GM12873 (cell line): ENCODE results near the gene PLVAP.

Experiments
- TF ChIP-seq, protein P1 (sequence below): IDR thresholded peaks from 2 replicates; pipeline ENCODE4 v1.5.1; 2012; ENCODE audit warnings: low read depth, mild to moderate bottlenecking, moderate library complexity, low read length, control low read depth; ENCODE audit not compliant: insufficient read depth; ENCODE audit errors: missing control alignments

PLVAP gene

DNA sequence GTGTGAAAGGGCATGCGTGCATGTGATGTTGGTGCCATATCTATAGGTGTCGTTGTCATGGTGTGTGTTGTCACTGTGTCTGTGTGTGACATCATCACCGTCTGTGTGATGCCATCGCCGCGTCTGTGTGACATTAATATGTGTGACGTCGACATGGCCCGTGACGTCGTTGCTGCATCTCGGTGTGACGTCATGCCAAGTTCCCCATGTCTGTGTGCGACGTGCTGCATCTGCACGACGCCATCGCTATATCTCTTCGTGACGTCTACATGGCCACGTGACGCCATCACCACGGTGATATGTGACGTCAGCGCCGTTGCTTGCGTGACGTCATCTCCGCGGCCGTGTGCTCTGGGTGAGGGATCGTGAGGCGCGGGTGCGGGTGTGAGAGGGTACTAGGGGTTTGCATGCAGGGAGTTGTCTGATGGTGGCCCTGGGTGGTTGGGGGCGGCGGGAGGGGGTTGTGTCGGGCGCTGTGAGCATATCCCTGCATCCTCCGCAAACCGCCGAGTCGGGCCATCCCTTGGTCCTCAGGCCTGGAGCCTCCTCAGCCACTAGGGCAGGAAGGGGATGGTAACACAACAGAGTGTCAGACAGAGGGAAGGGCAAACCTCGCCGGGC lies 25.2 kb downstream of the PLVAP start:
- TF ChIP-seq, protein P1, sequence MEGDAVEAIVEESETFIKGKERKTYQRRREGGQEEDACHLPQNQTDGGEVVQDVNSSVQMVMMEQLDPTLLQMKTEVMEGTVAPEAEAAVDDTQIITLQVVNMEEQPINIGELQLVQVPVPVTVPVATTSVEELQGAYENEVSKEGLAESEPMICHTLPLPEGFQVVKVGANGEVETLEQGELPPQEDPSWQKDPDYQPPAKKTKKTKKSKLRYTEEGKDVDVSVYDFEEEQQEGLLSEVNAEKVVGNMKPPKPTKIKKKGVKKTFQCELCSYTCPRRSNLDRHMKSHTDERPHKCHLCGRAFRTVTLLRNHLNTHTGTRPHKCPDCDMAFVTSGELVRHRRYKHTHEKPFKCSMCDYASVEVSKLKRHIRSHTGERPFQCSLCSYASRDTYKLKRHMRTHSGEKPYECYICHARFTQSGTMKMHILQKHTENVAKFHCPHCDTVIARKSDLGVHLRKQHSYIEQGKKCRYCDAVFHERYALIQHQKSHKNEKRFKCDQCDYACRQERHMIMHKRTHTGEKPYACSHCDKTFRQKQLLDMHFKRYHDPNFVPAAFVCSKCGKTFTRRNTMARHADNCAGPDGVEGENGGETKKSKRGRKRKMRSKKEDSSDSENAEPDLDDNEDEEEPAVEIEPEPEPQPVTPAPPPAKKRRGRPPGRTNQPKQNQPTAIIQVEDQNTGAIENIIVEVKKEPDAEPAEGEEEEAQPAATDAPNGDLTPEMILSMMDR: no peak

DNA sequence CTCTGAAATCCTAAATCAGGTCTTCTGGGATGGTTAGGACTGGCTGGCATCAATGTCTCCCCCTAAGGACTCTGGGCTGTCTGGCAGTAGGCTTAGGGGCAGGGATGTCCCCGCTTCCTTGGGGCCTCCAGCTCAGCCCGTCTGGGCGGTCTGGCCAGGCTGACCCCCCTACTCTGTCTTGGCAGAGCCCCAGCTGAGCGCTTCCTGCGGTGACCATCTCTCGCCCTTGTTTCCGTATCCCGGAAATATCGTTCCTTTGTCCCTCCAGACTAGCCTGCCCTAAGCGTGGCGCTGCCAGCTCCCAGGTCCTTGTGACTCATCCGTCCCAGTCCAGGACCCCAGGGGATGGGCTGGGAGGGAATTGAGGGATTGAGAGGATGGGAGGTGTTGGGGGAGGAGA lies 28.4 kb downstream of the PLVAP start:
- TF ChIP-seq, protein P1: no peak

DNA sequence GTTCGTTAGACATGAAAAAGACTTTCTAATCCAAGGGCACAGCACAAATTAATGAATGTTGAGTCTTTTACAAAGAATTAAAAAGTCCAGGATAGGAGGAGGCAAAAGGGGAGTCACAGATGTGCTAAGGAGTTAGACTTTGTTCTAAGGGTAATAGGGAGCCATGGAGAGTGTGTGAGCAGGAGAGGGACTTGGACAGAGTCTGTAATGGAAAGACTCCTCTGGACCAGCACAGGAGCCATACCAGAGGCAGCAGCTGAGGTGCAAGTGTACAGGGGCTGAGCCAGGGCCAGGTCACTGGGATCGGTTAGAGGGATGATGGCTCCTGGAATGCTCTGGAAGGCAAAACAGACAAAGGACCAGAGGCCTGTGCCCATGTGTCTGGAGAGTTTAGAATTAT lies 29.3 kb downstream of the PLVAP start:
- TF ChIP-seq, protein P1: no peak

DNA sequence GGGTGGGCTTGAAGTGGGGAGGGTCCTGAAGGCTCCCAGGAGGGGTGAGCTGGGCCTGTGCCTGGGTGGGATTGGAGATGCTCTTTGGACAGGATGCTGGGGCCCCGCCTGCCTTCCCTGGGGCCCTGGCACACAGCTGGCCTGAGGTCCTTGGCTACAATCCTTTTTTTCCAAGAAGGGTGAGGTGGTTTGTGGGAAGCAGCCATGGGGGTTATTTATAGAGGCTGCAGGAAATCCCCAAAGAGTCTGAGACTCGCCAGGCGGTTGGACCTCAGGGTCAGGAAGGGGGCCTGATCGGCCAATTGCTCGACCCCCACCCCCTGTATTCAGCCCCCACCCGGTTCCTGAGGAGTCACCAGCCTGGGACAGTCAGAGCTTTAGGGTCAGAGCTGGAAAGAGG lies 29.8 kb downstream of the PLVAP start:
- TF ChIP-seq, protein P1: no peak

DNA sequence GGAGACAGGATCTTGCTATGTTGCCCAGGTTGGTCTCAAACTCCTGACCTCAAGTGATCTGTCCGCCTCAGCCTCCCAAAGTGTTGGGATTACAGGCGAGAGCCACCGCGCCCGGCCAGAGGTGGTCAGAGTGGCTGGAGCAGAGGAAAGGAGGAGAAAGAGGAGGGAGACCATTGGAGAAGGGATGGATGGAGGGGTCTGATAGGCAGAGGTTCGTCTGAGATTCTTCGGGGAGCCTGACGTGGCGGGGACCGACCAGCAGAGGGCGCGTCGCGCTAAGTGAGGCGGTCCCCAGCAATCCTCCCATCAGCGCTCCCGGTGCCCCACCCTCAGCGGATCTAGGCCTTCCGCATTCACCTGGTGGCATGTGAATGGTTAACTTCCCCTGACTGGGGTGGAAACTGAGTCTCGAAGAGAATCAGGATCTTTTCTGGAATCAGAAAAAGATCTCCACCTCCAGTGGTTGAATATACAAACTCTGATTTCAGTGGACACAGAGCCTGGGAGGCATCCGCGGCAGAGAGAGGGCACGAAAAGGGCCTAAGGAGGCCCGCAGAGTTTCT lies 31.0 kb downstream of the PLVAP start:
- TF ChIP-seq, protein P1: peak; percentile 98

DNA sequence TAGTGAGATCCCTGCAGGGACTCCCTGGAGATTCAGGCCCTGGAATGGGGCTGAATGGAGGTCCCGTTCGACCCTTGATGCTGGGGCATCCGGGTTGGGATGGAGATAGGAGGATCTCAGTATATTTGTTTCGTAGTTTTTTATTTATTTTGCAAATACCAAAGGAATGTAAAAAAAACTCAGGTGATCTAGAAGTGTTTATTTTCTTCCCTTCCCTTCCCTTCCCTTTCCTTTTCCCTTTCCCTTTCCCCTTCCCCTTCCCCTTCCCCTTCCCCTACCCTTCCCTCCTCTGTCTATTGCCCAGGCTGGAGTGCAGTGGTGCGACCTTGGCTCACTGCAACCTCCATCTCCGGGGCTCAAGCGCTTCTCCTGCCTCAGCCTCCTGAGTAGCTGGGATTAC lies 35.3 kb downstream of the PLVAP start:
- TF ChIP-seq, protein P1: no peak

DNA sequence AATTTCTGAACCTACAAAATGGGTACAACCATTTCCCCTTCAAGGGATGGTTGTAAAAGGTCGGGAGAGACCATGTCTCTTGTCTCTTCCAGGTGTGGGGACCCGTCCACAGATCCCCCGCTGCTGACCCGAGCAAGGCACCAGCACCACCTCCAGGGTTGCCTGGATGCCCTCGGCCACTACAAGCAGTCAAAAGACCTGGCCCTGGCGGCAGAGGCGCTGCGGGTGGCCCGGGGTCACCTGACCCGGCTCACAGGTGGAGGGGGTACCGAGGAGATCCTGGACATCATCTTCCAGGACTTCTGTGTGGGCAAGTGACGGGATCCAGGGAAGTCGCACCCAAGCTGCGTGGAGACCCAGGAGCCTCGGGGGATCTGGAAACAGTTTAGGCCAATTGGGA lies 35.8 kb downstream of the PLVAP start:
- TF ChIP-seq, protein P1: no peak
